Thyroid gland (tissue), 4 donors: Measurements from ENCODE around the gene CPSF3. TPM values are rescaled to one million over a fixed set of nuclear protein-coding genes. Genes with fewer than 3 reads are reported as not detected.
"Not testable (repeated sequence)": the region's sequence is repeated elsewhere in the genome, so short reads cannot be mapped to it uniquely, and the experiment has no call there.

ENCODE experiments used
- DNase-seq, 2 donors: peaks; one replicate each; pipeline ENCODE4 v3.0.0-alpha.2; 2019
- H3K27ac ChIP-seq, 3 donors: fragments of 200-600 bp; sonication (generic); 1 replicate in 2 of 3; 2 replicates in 1 of 3; pipeline ENCODE4 v1.5.1; 2016 to 2019; ENCODE audit warnings: mild to moderate bottlenecking in 1 of 3, moderate library complexity in 1 of 3
- H3K27me3 ChIP-seq: fragments of 200-600 bp; sonication (generic); one replicate; pipeline ENCODE4 v1.5.1; 2019
- H3K36me3 ChIP-seq, 2 donors: fragments of 200-600 bp; sonication (generic); one replicate each; pipeline ENCODE4 v1.5.1; 2016 to 2019
- H3K4me1 ChIP-seq, 2 donors: fragments of 200-600 bp; sonication (generic); one replicate each; pipeline ENCODE4 v1.5.1; 2017 to 2019
- H3K4me3 ChIP-seq, 3 donors: fragments of 200-600 bp; sonication (generic); replicated peaks in 1 of 3; 1 replicate in 2 of 3; 2 replicates in 1 of 3; pipeline ENCODE4 v1.5.1; 2016; ENCODE audit warnings: mild to moderate bottlenecking in 1 of 3
- H3K9me3 ChIP-seq: fragments of 200-600 bp; sonication (generic); one replicate; pipeline ENCODE4 v1.5.1; 2017
- CTCF ChIP-seq, 6 experiments: fragments of 200-600 bp in 3 of 6; fragments of 450-650 bp in 3 of 6; sonication (generic) in 3 of 6; IDR thresholded peaks; one replicate each; pipeline ENCODE4 v1.5.1; 2016 to 2019; ENCODE audit warnings: antibody characterized with exemption in 6 of 6, mild to moderate bottlenecking in 2 of 6, inconsistent platforms in 1 of 6, moderate library complexity in 1 of 6
- POLR2A ChIP-seq, 2 donors: fragments of 450-650 bp; IDR thresholded peaks; one replicate each; pipeline ENCODE4 v1.6.1; 2017; ENCODE audit warnings: antibody characterized with exemption in 2 of 2, mild to moderate bottlenecking in 2 of 2, moderate library complexity in 1 of 2
- WGBS, 2 donors: methylation state at CpG; one replicate each; pipeline ENCODE4 v1.1.5; 2017; 5-methylcytosine and 5-hydroxymethylcytosine counted together
- intact Hi-C: fragments of 100-400 bp; cut with DNase I; formaldehyde crosslinking; loops from one replicate; pipeline ENCODE4 v1.15.1; 2023
- total RNA-seq, 4 donors: library from RNA; depleted of rRNA; stranded (reverse); fragments of >200 nt; gene quantifications; one replicate each; pipeline ENCODE4 v1.2.3, GENCODE V29; 2016

The CPSF3 gene
- total RNA-seq, 4 donors from 2014 or later, result 21.7 to 33.6 (median 29.1) TPM

GRCh38 chr2:9497017-9497416 lies 73.6 kb downstream of the CPSF3 start:
- TF ChIP-seq POLR2A (IDR thresholded peaks at IDR 0.05) (no peak), CTCF (IDR thresholded peaks at IDR 0.05) (no peak)
- H3K4me1 ChIP-seq, result no peaks in the 10 kb centered on the region
- no peaks in the 10 kb centered on the region for H3K9me3 ChIP-seq
- no peak overlapping the region for H3K27ac ChIP-seq
- 94 to 96% methylated on average over 4 of the region's 4 CpGs for WGBS, 2 donors
- no peaks in the 10 kb centered on the region for H3K27me3 ChIP-seq
- no peak for DNase-seq
- intact Hi-C loops, result no loop called here
- H3K4me3 ChIP-seq, result no peak overlapping the region
- H3K36me3 ChIP-seq, result peaks cover 36 to 47% of the 10 kb centered on the region in 2 donors

- Histone ChIP-seq H3K9me3 (no peaks in the 10 kb centered on the region), H3K27me3 (no peaks in the 10 kb centered on the region), H3K4me1 (no peaks in the 10 kb centered on the region), H3K4me3 (no peak overlapping the region), H3K27ac (no peak overlapping the region), H3K36me3 (peaks cover 36 to 41% of the 10 kb centered on the region in 2 donors)
- no peak for TF ChIP-seq POLR2A (IDR thresholded peaks at IDR 0.05)
- TF ChIP-seq CTCF (IDR thresholded peaks at IDR 0.05), result no peak
- intact Hi-C loops, result no loop called here
- WGBS, 2 donors, result 92 to 100% methylated on average over 1 of the region's 1 CpG
- no peak for DNase-seq
Observed at GRCh38 chr2:9498210-9498609, 74.8 kb downstream of the CPSF3 start.

GRCh38 chr2:9508931-9509330 lies 85.5 kb downstream of the CPSF3 start:
- Histone ChIP-seq H3K27ac (no peak overlapping the region), H3K36me3 (peaks cover 9 to 15% of the 10 kb centered on the region in 2 donors), H3K9me3 (no peaks in the 10 kb centered on the region), H3K27me3 (no peaks in the 10 kb centered on the region), H3K4me1 (no peaks in the 10 kb centered on the region), H3K4me3 (no peak overlapping the region)
- no peak for DNase-seq
- no peak for TF ChIP-seq POLR2A (IDR thresholded peaks at IDR 0.05)
- TF ChIP-seq CTCF (IDR thresholded peaks at IDR 0.05), result no peak
- WGBS, 2 donors, result 19 to 27% methylated on average over 1 of the region's 1 CpG
- intact Hi-C loops, result no loop called here

GRCh38 chr2:9513946-9514345 lies 90.5 kb downstream of the CPSF3 start:
- DNase-seq, H3K27ac ChIP-seq, H3K9me3 ChIP-seq, H3K4me3 ChIP-seq, H3K4me1 ChIP-seq, H3K36me3 ChIP-seq, intact Hi-C loops, H3K27me3 ChIP-seq: not testable (repeated sequence)
- 96 to 100% methylated on average over 3 of the region's 3 CpGs for WGBS, 2 donors

- 92 to 96% methylated on average over 2 of the region's 2 CpGs for WGBS, 2 donors
- no peaks in the 10 kb centered on the region for H3K27me3 ChIP-seq
- intact Hi-C loops, result no loop called here
- DNase-seq, result no peak
- H3K4me3 ChIP-seq, result no peak overlapping the region
- H3K9me3 ChIP-seq, result no peaks in the 10 kb centered on the region
- peaks cover 5 to 12% of the 10 kb centered on the region in 2 donors for H3K36me3 ChIP-seq
- no peak overlapping the region for H3K27ac ChIP-seq
- no peaks in the 10 kb centered on the region for H3K4me1 ChIP-seq
- TF ChIP-seq POLR2A (IDR thresholded peaks at IDR 0.05) (no peak), CTCF (IDR thresholded peaks at IDR 0.05) (no peak)
Observed at GRCh38 chr2:9517118-9517782, 93.8 kb downstream of the CPSF3 start.
